Inflammatory macrophage treated with lipopolysaccharide for 1 hour (primary cell): ENCODE data around the gene LRP1B.

ENCODE experiments used
- DNase-seq, 2 donors: peaks; one replicate each; pipeline ENCODE4 v3.0.0-alpha.2; 2020 to 2022

LRP1B gene

GRCh38 chr2:140269000-140269399, 1861.8 kb downstream of the LRP1B start:
- DNase-seq: no peak

GRCh38 chr2:140262908-140263307, 1867.9 kb downstream of the LRP1B start:
- no peak for DNase-seq

GRCh38 chr2:140257692-140258300, 1873.0 kb downstream of the LRP1B start:
- no peak for DNase-seq

GRCh38 chr2:140256080-140256479, 1874.7 kb downstream of the LRP1B start:
- DNase-seq: no peak

- DNase-seq: no peak
These were observed 1881.0 kb downstream of the LRP1B start for GRCh38 chr2:140249821-140250220.

GRCh38 chr2:140248623-140249022, 1882.2 kb downstream of the LRP1B start:
- DNase-seq: no peak

GRCh38 chr2:140247451-140248195, 1883.2 kb downstream of the LRP1B start:
- no peak for DNase-seq

GRCh38 chr2:140246957-140247356, 1883.9 kb downstream of the LRP1B start:
- no peak for DNase-seq

- no peak for DNase-seq
These were observed 1884.8 kb downstream of the LRP1B start for GRCh38 chr2:140246058-140246457.

GRCh38 chr2:140242889-140243288, 1887.9 kb downstream of the LRP1B start:
- DNase-seq: no peak

- no peak for DNase-seq
These were observed 1896.7 kb downstream of the LRP1B start for GRCh38 chr2:140234116-140234515.

- no peak for DNase-seq
These were observed 1919.9 kb downstream of the LRP1B start for GRCh38 chr2:140210963-140211362.

GRCh38 chr2:140205093-140205492, 1925.7 kb downstream of the LRP1B start:
- no peak for DNase-seq

GRCh38 chr2:140203347-140203746, 1927.5 kb downstream of the LRP1B start:
- no peak for DNase-seq

- no peak for DNase-seq
These were observed 1929.2 kb downstream of the LRP1B start for GRCh38 chr2:140201572-140201971.

GRCh38 chr2:140200764-140201163, 1930.1 kb downstream of the LRP1B start:
- DNase-seq: no peak

GRCh38 chr2:140200307-140200706, 1930.5 kb downstream of the LRP1B start:
- DNase-seq: no peak

GRCh38 chr2:140199312-140199711, 1931.5 kb downstream of the LRP1B start:
- DNase-seq: no peak

GRCh38 chr2:140187086-140187485, 1943.7 kb downstream of the LRP1B start:
- DNase-seq: no peak

GRCh38 chr2:140186313-140186712, 1944.5 kb downstream of the LRP1B start:
- DNase-seq: no peak

- no peak for DNase-seq
These were observed 1945.7 kb downstream of the LRP1B start for GRCh38 chr2:140185076-140185475.

GRCh38 chr2:140183056-140183765, 1947.6 kb downstream of the LRP1B start:
- no peak for DNase-seq
